Body of pancreas (tissue), 4 donors: ENCODE measurements around the gene UQCRHL. TPM values are rescaled to one million over a fixed set of nuclear protein-coding genes. Genes with fewer than 3 reads are reported as not detected.
"Not testable (repeated sequence)": the region's sequence is repeated elsewhere in the genome, so short reads cannot be mapped to it uniquely, and the experiment has no call there.

Source experiments
- ATAC-seq: fragments of 150-250 bp; one replicate; pipeline ENCODE4 v1.9.1; 2016
- DNase-seq, 4 donors: peaks; one replicate each; pipeline ENCODE4 v3.0.0-alpha.2; 2019
- H3K27ac ChIP-seq, 4 donors: fragments of 200-600 bp; sonication (generic); 1 replicate in 3 of 4; 2 replicates in 1 of 4; pipeline versions ENCODE4 v1.5.1 to v1.6.1; 2016 to 2019; ENCODE audit warnings: mild to moderate bottlenecking in 1 of 4, mixed read lengths in 1 of 4, moderate library complexity in 1 of 4
- H3K27me3 ChIP-seq, 2 donors: fragments of 200-600 bp; sonication (generic); one replicate each; pipeline ENCODE4 v1.6.0; 2016; ENCODE audit warnings: mild to moderate bottlenecking in 1 of 2
- H3K36me3 ChIP-seq, 2 donors: fragments of 200-600 bp; sonication (generic); replicated peaks in 1 of 2; 2 replicates each; pipeline ENCODE4 v1.5.1; 2016; ENCODE audit warnings: low read depth in 2 of 2; ENCODE audit not compliant: insufficient read depth in 1 of 2
- H3K4me1 ChIP-seq: fragments of 200-600 bp; sonication (generic); one replicate; pipeline ENCODE4 v1.6.0; 2016
- H3K4me3 ChIP-seq, 2 donors: fragments of 200-600 bp; sonication (generic); 1 replicate in 1 of 2; 2 replicates in 1 of 2; pipeline ENCODE4 v1.5.1; 2016 to 2019
- H3K9me3 ChIP-seq, 3 donors: fragments of 200-600 bp; sonication (generic); 1 replicate in 2 of 3; 2 replicates in 1 of 3; pipeline ENCODE4 v1.5.1; 2016
- CTCF ChIP-seq, 7 experiments: fragments of 450-650 bp in 4 of 7; fragments of 200-600 bp in 3 of 7; sonication (generic) in 3 of 7; IDR thresholded peaks; one replicate each; pipeline ENCODE4 v1.5.1; 2016 to 2019; ENCODE audit warnings: antibody characterized with exemption in 7 of 7
- POLR2A ChIP-seq, 3 donors: fragments of 450-650 bp; IDR thresholded peaks; one replicate each; pipeline ENCODE4 v1.6.1; 2016; ENCODE audit warnings: antibody characterized with exemption in 3 of 3, mild to moderate bottlenecking in 2 of 3
- WGBS, 2 donors: methylation state at CpG; one replicate each; pipeline ENCODE4 v1.1.5; 2017; 5-methylcytosine and 5-hydroxymethylcytosine counted together
- intact Hi-C: fragments of 100-400 bp; cut with DNase I; formaldehyde crosslinking; loops from one replicate; pipeline ENCODE4 v1.15.1; 2023
- total RNA-seq, 2 donors: library from RNA; depleted of rRNA; stranded (reverse); fragments of >200 nt; gene quantifications; one replicate each; pipeline ENCODE4 v1.1.0, GENCODE V29; 2016

The UQCRHL gene
- total RNA-seq, 2 donors from 2014 or later: 0.66 to 1.0 TPM

- Histone ChIP-seq H3K4me3 (peak overlapping the region; percentile 74 to 84), H3K4me1 (peaks cover 59% of the 10 kb centered on the region), H3K36me3 (no peaks in the 10 kb centered on the region), H3K27ac (peak overlapping the region; percentile 92 to 99 (median 97)), H3K27me3 (no peaks in the 10 kb centered on the region), H3K9me3 (no peaks in the 10 kb centered on the region)
- DNase-seq (no peak), ATAC-seq (no peak)
- intact Hi-C loops: no loop called here
- TF ChIP-seq CTCF (IDR thresholded peaks at IDR 0.05): no peak
- no peak for TF ChIP-seq POLR2A (IDR thresholded peaks at IDR 0.05)
- 0% methylated on average over 32 of the region's 34 CpGs; no CpG with 5 or more reads in 1 of the 2 donors for WGBS, 2 donors
Observed at GRCh38 chr1:15847893-15848142, 40.4 kb upstream of the UQCRHL start.

GRCh38 chr1:15847100-15847892 is 39.8 kb upstream of the UQCRHL start, which contains the start of gene SPEN:
Gene SPEN, plus strand, starts transcription at chr1:15847707. Its CDS starts 361 bp downstream, at chr1:15848068.
- ATAC-seq (peak; percentile 87), DNase-seq (peak; percentile 97 to 99 (median 98))
- intact Hi-C loops: no loop called here
- TF ChIP-seq POLR2A (IDR thresholded peaks at IDR 0.05): peak; percentile 88 to 96 (median 95)
- peak in 3 of 7 experiments; percentile 20 to 50 (median 48) for TF ChIP-seq CTCF (IDR thresholded peaks at IDR 0.05)
- H3K9me3 ChIP-seq: no peaks in the 10 kb centered on the region
- no peaks in the 10 kb centered on the region for H3K27me3 ChIP-seq
- peak within 1 kb of the TSS; percentile 74 to 84 for H3K4me3 ChIP-seq
- H3K36me3 ChIP-seq: no peaks in the 10 kb centered on the region
- H3K27ac ChIP-seq: peak within 1 kb of the TSS; percentile 92 to 99 (median 97)
- 1% methylated on average over 60 of the region's 86 CpGs; no CpG with 5 or more reads in 1 of the 2 donors for WGBS, 2 donors
- H3K4me1 ChIP-seq: peaks cover 54% of the 10 kb centered on the region

GRCh38 chr1:15846056-15846455 is 38.6 kb upstream of the UQCRHL start:
- DNase-seq, H3K36me3 ChIP-seq, H3K4me3 ChIP-seq, H3K27me3 ChIP-seq, H3K9me3 ChIP-seq, intact Hi-C loops, ATAC-seq: not testable (repeated sequence)
- 92 to 99% methylated on average over 11 of the region's 11 CpGs for WGBS, 2 donors
- Histone ChIP-seq H3K4me1 (peaks cover 43% of the 10 kb centered on the region), H3K27ac (peak overlapping the region in 1 of 4 donors; percentile 95)

- H3K4me3 ChIP-seq: no peak overlapping the region
- TF ChIP-seq CTCF (IDR thresholded peaks at IDR 0.05): no peak
- no peak for TF ChIP-seq POLR2A (IDR thresholded peaks at IDR 0.05)
- H3K27ac ChIP-seq: no peak overlapping the region
- WGBS, 2 donors: 53 to 56% methylated on average over 3 of the region's 3 CpGs
- no peaks in the 10 kb centered on the region for H3K36me3 ChIP-seq
- DNase-seq: no peak
- intact Hi-C loops: no loop called here
- H3K27me3 ChIP-seq: no peaks in the 10 kb centered on the region
- H3K9me3 ChIP-seq: no peaks in the 10 kb centered on the region
- H3K4me1 ChIP-seq: peaks cover 32% of the 10 kb centered on the region
- no peak for ATAC-seq
Observed at GRCh38 chr1:15843826-15844572, 36.5 kb upstream of the UQCRHL start.

GRCh38 chr1:15838721-15839120 is 31.3 kb upstream of the UQCRHL start:
- Histone ChIP-seq H3K4me1 (peaks cover 13% of the 10 kb centered on the region), H3K36me3 (no peaks in the 10 kb centered on the region), H3K4me3 (no peak overlapping the region), H3K27me3 (no peaks in the 10 kb centered on the region), H3K27ac (no peak overlapping the region), H3K9me3 (no peaks in the 10 kb centered on the region)
- no peak for ATAC-seq
- intact Hi-C loops: no loop called here
- WGBS, 2 donors: 82 to 90% methylated on average over 4 of the region's 4 CpGs
- DNase-seq: no peak
- TF ChIP-seq CTCF (IDR thresholded peaks at IDR 0.05) (no peak), POLR2A (IDR thresholded peaks at IDR 0.05) (no peak)
